ENCODE measurements around the gene ALPP.
"Not testable (repeated sequence)": the region's sequence is repeated elsewhere in the genome, so short reads cannot be mapped to it uniquely, and the experiment has no call there.

The ALPP gene

DNA sequence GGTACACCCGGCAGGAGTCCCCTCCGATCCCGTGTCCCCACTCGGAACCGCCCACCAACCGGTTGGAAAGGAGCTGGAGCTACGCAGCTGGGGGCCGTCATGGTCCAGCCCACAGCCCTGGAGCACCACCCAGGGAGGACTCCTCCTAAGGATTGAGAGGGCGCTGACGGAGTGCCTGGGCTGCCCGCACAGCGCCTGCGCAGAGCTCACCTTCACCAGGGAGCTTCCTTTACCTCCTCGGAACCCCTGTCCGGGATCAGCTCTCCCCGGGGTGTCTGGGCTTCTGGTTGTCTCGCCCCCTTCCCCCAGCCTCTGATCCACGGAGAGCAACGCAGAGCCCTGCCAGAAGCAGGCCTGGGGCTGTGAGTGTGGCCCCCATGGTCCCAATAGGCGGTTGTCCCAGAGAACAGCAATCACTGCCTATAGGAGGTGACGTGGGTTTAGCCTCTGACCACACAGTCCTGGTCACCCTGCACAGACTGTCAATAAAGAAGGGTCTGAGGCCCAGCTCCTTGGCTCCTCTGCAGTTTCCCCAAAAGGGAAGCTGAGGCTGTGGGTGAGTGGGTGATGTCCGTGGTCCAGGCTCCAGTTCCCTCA, 42.7 kb downstream of the ALPP start:
- Histone ChIP-seq H3F3A (ENCODE audit: control insufficient read depth, insufficient read depth) (no peaks in the 10 kb centered on the region), H3K9me3 (ENCODE audit: control insufficient read depth, insufficient read depth, low read length) (no peaks in the 10 kb centered on the region), H3K9me2 (replicated peaks; ENCODE audit: control insufficient read depth, low read length) (no peaks in the 10 kb centered on the region), H3K4me2 (ENCODE audit: low read length) (peak overlapping the region; percentile 47), H4K20me1 (ENCODE audit: control insufficient read depth, insufficient read depth, low read depth, low read length) (no peaks in the 10 kb centered on the region), H3K27me3 (ENCODE audit: control insufficient read depth, low read length) (peaks cover 6% of the 10 kb centered on the region), H3K79me2 (ENCODE audit: control insufficient read depth, low read length) (no peaks in the 10 kb centered on the region), H3K36me3 (ENCODE audit: control insufficient read depth, low read length) (no peaks in the 10 kb centered on the region), H3K27ac (ENCODE audit: low read depth, low read length) (no peak overlapping the region), H3K4me1 (ENCODE audit: control insufficient read depth, low read length) (peaks cover 17% of the 10 kb centered on the region), H3K4me3 (ENCODE audit: low read length) (0 out of 2 replicates have a peak overlapping the region, but pooled peaks have one; percentile 30)
- TF ChIP-seq, protein P1, sequence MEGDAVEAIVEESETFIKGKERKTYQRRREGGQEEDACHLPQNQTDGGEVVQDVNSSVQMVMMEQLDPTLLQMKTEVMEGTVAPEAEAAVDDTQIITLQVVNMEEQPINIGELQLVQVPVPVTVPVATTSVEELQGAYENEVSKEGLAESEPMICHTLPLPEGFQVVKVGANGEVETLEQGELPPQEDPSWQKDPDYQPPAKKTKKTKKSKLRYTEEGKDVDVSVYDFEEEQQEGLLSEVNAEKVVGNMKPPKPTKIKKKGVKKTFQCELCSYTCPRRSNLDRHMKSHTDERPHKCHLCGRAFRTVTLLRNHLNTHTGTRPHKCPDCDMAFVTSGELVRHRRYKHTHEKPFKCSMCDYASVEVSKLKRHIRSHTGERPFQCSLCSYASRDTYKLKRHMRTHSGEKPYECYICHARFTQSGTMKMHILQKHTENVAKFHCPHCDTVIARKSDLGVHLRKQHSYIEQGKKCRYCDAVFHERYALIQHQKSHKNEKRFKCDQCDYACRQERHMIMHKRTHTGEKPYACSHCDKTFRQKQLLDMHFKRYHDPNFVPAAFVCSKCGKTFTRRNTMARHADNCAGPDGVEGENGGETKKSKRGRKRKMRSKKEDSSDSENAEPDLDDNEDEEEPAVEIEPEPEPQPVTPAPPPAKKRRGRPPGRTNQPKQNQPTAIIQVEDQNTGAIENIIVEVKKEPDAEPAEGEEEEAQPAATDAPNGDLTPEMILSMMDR (IDR thresholded peaks at IDR 0.05; ENCODE audit: low read depth, low read length, poor library complexity, severe bottlenecking) = no peak
- TF ChIP-seq EZH2phosphoT487 (IDR thresholded peaks at IDR 0.05; ENCODE audit: borderline replicate concordance, low read length) = no peak

DNA sequence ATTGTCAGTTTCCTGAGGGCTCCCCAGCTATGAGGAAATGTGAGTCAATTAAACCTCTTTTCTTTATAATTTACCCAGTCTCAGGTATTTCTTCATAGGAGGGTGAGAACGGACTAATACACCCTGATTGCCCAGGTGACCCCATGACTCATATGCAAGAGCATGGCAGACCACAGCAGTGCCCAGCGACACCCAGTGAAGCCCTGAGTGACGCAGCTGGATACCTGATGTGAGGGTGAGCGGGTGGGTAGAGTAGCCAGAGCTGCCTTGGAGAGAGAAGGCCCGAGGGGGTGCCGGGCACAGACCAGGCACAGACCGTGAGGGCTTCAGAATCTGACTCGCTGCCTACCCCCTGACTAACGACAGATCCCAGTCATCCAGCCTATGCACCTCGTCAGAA, 43.5 kb downstream of the ALPP start:
- Histone ChIP-seq H3K9me2 (replicated peaks; ENCODE audit: control insufficient read depth, low read length) (no peaks in the 10 kb centered on the region), H3K4me1 (ENCODE audit: control insufficient read depth, low read length) (peaks cover 17% of the 10 kb centered on the region), H3K4me2 (ENCODE audit: low read length) (no peak overlapping the region), H3K79me2 (ENCODE audit: control insufficient read depth, low read length) (no peaks in the 10 kb centered on the region), H3K36me3 (ENCODE audit: control insufficient read depth, low read length) (no peaks in the 10 kb centered on the region), H3K27me3 (ENCODE audit: control insufficient read depth, low read length) (peaks cover 6% of the 10 kb centered on the region), H3K9me3 (ENCODE audit: control insufficient read depth, insufficient read depth, low read length) (no peaks in the 10 kb centered on the region), H3K4me3 (ENCODE audit: low read length) (no peak overlapping the region), H3F3A (ENCODE audit: control insufficient read depth, insufficient read depth) (no peaks in the 10 kb centered on the region), H3K27ac (ENCODE audit: low read depth, low read length) (no peak overlapping the region), H4K20me1 (ENCODE audit: control insufficient read depth, insufficient read depth, low read depth, low read length) (no peaks in the 10 kb centered on the region)
- TF ChIP-seq, protein P1 (IDR thresholded peaks at IDR 0.05; ENCODE audit: low read depth, low read length, poor library complexity, severe bottlenecking) = no peak
- TF ChIP-seq EZH2phosphoT487 (IDR thresholded peaks at IDR 0.05; ENCODE audit: borderline replicate concordance, low read length) = no peak

DNA sequence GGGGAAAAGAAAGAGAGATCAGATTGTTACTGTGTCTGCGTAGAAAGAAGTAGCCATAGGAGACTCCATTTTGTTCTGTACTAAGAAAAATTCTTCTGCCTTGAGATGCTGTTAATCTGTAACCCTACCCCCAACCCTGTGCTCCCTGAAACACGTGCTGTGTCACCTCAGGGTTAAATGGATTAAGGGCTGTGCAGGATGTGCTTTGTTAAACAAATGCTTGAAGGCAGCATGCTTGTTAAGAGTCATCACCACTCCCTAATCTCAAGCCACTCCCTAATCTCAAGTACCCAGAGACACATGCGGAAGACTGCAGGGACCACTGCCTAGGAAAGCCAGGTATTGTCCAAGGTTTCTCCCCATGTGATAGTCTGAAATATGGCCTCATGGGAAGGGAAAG, 44.4 kb downstream of the ALPP start:
- peak overlapping the region; percentile 36 for H3K4me2 ChIP-seq (ENCODE audit: low read length)

DNA sequence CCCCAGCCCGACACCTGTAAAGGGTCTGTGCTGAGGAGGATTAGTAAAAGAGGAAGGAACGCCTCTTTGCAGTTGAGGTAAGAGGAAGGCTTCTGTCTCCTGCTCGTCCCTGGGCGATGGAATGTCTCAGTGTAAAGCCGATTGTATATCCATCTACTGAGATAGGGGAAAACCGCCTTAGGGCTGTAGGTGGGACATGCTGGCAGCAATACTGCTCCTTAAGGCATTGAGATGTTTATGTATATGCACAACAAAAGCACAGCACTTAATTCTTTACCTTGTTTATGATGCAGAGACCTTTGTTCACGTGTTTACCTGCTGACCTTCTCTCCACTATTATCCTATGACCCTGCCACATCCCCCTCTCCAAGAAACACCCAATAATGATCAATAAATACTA, 44.9 kb downstream of the ALPP start:
- Histone ChIP-seq H3K4me1 (ENCODE audit: control insufficient read depth, low read length) (peaks cover 17% of the 10 kb centered on the region), H3K4me2 (ENCODE audit: low read length) (peak overlapping the region; percentile 36), H3K4me3 (ENCODE audit: low read length) (0 out of 2 replicates have a peak overlapping the region, but pooled peaks have one; percentile 17)
- H3K27ac ChIP-seq (ENCODE audit: low read depth, low read length); H4K20me1 ChIP-seq (ENCODE audit: control insufficient read depth, insufficient read depth, low read depth, low read length); H3F3A ChIP-seq (ENCODE audit: control insufficient read depth, insufficient read depth); H3K9me2 ChIP-seq (replicated peaks; ENCODE audit: control insufficient read depth, low read length); H3K79me2 ChIP-seq (ENCODE audit: control insufficient read depth, low read length); H3K9me3 ChIP-seq (ENCODE audit: control insufficient read depth, insufficient read depth, low read length); H3K36me3 ChIP-seq (ENCODE audit: control insufficient read depth, low read length); H3K27me3 ChIP-seq (ENCODE audit: control insufficient read depth, low read length): not testable (repeated sequence)

More for the DNA sequence above, 44.4 kb downstream of the ALPP start:
- H3K9me3 ChIP-seq (ENCODE audit: control insufficient read depth, insufficient read depth, low read length); H3K79me2 ChIP-seq (ENCODE audit: control insufficient read depth, low read length); H3K36me3 ChIP-seq (ENCODE audit: control insufficient read depth, low read length); H3K9me2 ChIP-seq (replicated peaks; ENCODE audit: control insufficient read depth, low read length); H3K27ac ChIP-seq (ENCODE audit: low read depth, low read length); H4K20me1 ChIP-seq (ENCODE audit: control insufficient read depth, insufficient read depth, low read depth, low read length); H3K27me3 ChIP-seq (ENCODE audit: control insufficient read depth, low read length); H3F3A ChIP-seq (ENCODE audit: control insufficient read depth, insufficient read depth): not testable (repeated sequence)
- Histone ChIP-seq H3K4me1 (ENCODE audit: control insufficient read depth, low read length) (peaks cover 17% of the 10 kb centered on the region), H3K4me3 (ENCODE audit: low read length) (0 out of 2 replicates have a peak overlapping the region, but pooled peaks have one; percentile 17)

All from DOHH2 (cell line).